HEK293T (cell line): ENCODE measurements around the gene LRRC10B.
"Not testable (repeated sequence)": the region's sequence is repeated elsewhere in the genome, so short reads cannot be mapped to it uniquely, and the experiment has no call there.

Experiments used
- BHLHE40 ChIP-seq: fragments of 450-650 bp; IDR thresholded peaks from 2 replicates; pipeline ENCODE4 v1.6.1; 2016; ENCODE audit warnings: mild to moderate bottlenecking, moderate library complexity, borderline replicate concordance
- CTBP1 ChIP-seq: fragments of 450-650 bp; IDR thresholded peaks from 2 replicates; pipeline ENCODE4 v1.6.1; 2016; ENCODE audit warnings: borderline replicate concordance
- ELF4 ChIP-seq: fragments of 450-650 bp; IDR thresholded peaks from 2 replicates; pipeline ENCODE4 v1.6.1; 2017; ENCODE audit warnings: antibody characterized with exemption
- FOXA1 ChIP-seq: fragments of 450-650 bp; IDR thresholded peaks from 2 replicates; pipeline ENCODE4 v1.6.1; 2016; ENCODE audit warnings: mild to moderate bottlenecking
- SP1 ChIP-seq: fragments of 450-650 bp; IDR thresholded peaks from 2 replicates; pipeline ENCODE4 v1.6.1; 2017
- SUZ12 ChIP-seq: fragments of 450-650 bp; IDR thresholded peaks from 2 replicates; pipeline ENCODE4 v1.6.1; 2016; ENCODE audit warnings: mild to moderate bottlenecking
- ZNF384 ChIP-seq: fragments of 450-650 bp; IDR thresholded peaks from 2 replicates; pipeline ENCODE4 v1.6.1; 2016

DNA sequence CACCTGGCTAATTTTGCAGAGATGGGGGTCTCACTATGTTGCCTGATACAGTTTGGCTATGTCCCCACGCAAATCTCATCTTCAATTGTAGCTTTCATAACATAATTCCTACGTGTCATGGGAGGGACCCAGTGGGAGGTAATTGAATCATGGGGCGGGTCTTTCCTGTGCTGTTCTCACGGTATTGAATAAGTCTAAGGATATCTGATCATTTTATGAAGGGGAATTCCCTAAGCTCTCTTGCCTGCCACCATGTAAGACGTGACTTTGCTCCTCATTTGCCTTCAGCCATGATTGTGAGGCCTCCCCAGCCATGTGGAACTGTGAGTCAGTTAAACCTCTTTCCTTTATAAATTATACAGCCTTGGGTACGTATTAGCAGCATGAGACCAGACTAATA lies 40.9 kb upstream of the LRRC10B start:
- not testable (repeated sequence) for TF ChIP-seq ELF4, SUZ12, FOXA1, BHLHE40, SP1, ZNF384, CTBP1
